Left ventricle myocardium inferior (tissue), 1 donor: ENCODE data around the gene LRRC32. TPM values are rescaled to one million over a fixed set of nuclear protein-coding genes. Genes with fewer than 3 reads are reported as not detected.

Experiments
- DNase-seq: peaks from one replicate; pipeline ENCODE4 v3.0.0-alpha.2; 2020
- H3K27ac ChIP-seq: fragments of 200-600 bp; replicated peaks from 2 replicates; pipeline ENCODE4 v1.8.0; 2021
- H3K27me3 ChIP-seq: fragments of 200-600 bp; 2 replicates; pipeline ENCODE4 v1.8.0; 2021; ENCODE audit warnings: low read depth
- H3K36me3 ChIP-seq: fragments of 200-600 bp; 2 replicates; pipeline ENCODE4 v1.8.0; 2021
- H3K4me1 ChIP-seq: fragments of 200-600 bp; 2 replicates; pipeline ENCODE4 v1.8.0; 2021
- H3K4me3 ChIP-seq: fragments of 200-600 bp; 2 replicates; pipeline ENCODE4 v1.8.0; 2021; ENCODE audit warnings: mild to moderate bottlenecking, moderate library complexity
- H3K9me3 ChIP-seq: fragments of 200-600 bp; replicated peaks from 2 replicates; pipeline ENCODE4 v1.8.0; 2021
- intact Hi-C: fragments of 100-400 bp; cut with micrococcal nuclease; formaldehyde crosslinking; loops from one replicate; pipeline ENCODE4 v1.11.0; 2022
- total RNA-seq: library from RNA; stranded (reverse); fragmentation: NEBNext Ultra II Directional; extraction: Animal tissue kit (Norgen Biotek cat#: 25700); gene quantifications from one replicate; pipeline ENCODE4 v1.2.1, GENCODE V29; 2021
- TF ChIP-seq, protein P1 (sequence below): fragments of 200-600 bp; IDR thresholded peaks from 2 replicates; pipeline ENCODE4 v1.8.0; 2021; ENCODE audit warnings: antibody characterized with exemption, mild to moderate bottlenecking, borderline replicate concordance
- donor health status: DM: no; HTN: yes; CAD: no; lungs with severe emphysema.

The LRRC32 gene
- total RNA-seq, 1 donor from 2014 or later, result 35.1 TPM

GRCh38 chr11:76631566-76632308 is 38.8 kb downstream of the LRRC32 start:
- Histone ChIP-seq H3K4me3 (no peak overlapping the region), H3K27ac (peak overlapping the region; percentile 92), H3K27me3 (no peaks in the 10 kb centered on the region), H3K9me3 (no peaks in the 10 kb centered on the region), H3K4me1 (peaks cover 50% of the 10 kb centered on the region), H3K36me3 (no peaks in the 10 kb centered on the region)
- no peak for DNase-seq
- intact Hi-C loops, result no loop called here
- TF ChIP-seq, protein P1, sequence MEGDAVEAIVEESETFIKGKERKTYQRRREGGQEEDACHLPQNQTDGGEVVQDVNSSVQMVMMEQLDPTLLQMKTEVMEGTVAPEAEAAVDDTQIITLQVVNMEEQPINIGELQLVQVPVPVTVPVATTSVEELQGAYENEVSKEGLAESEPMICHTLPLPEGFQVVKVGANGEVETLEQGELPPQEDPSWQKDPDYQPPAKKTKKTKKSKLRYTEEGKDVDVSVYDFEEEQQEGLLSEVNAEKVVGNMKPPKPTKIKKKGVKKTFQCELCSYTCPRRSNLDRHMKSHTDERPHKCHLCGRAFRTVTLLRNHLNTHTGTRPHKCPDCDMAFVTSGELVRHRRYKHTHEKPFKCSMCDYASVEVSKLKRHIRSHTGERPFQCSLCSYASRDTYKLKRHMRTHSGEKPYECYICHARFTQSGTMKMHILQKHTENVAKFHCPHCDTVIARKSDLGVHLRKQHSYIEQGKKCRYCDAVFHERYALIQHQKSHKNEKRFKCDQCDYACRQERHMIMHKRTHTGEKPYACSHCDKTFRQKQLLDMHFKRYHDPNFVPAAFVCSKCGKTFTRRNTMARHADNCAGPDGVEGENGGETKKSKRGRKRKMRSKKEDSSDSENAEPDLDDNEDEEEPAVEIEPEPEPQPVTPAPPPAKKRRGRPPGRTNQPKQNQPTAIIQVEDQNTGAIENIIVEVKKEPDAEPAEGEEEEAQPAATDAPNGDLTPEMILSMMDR, result no peak

DNA sequence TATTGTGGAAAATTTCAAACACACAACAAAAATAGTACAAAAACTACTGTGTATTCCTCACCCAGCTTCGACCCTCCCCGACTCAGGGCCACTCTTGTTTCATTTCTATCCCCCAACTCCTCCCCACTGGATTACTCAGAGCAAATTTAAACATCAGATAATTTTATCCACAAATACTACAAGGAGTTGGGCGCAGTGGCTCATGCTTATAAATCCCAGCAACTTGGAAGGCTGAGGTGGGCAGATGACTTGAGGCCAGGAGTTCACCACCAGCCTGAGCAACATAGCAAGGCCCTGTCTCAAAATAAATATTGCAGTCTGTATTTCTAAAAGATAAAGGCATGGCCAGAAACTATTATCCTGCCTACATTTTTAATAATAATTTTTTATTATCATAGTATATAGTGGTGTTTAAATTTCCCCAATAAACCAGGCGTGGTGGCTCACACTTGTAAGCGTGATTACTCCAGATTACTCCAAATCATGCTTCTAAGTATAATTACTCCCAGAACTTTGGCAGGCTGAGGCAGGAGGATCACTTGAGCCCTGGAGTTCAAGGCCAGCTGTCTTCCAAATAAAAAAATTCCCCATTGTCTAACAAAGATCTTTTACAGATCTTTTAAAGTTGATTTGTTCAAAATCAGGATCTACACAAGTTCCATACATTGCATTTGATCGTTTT is 39.8 kb downstream of the LRRC32 start:
- Histone ChIP-seq H3K4me1 (peaks cover 41% of the 10 kb centered on the region), H3K4me3 (no peak overlapping the region), H3K27ac (peak overlapping the region; percentile 92), H3K27me3 (no peaks in the 10 kb centered on the region), H3K9me3 (peaks cover 6% of the 10 kb centered on the region), H3K36me3 (no peaks in the 10 kb centered on the region)
- DNase-seq, result no peak
- intact Hi-C loops, result no loop called here
- TF ChIP-seq, protein P1, result no peak

GRCh38 chr11:76629853-76630599 is 40.5 kb downstream of the LRRC32 start:
- Histone ChIP-seq H3K27me3 (no peaks in the 10 kb centered on the region), H3K4me3 (peak overlapping the region; percentile 31), H3K36me3 (no peaks in the 10 kb centered on the region), H3K4me1 (peaks cover 36% of the 10 kb centered on the region), H3K27ac (peak overlapping the region; percentile 92), H3K9me3 (peaks cover 12% of the 10 kb centered on the region)
- TF ChIP-seq, protein P1, result peak; percentile 27
- peak; percentile 75 for DNase-seq
- intact Hi-C loops, result no loop called here

DNA sequence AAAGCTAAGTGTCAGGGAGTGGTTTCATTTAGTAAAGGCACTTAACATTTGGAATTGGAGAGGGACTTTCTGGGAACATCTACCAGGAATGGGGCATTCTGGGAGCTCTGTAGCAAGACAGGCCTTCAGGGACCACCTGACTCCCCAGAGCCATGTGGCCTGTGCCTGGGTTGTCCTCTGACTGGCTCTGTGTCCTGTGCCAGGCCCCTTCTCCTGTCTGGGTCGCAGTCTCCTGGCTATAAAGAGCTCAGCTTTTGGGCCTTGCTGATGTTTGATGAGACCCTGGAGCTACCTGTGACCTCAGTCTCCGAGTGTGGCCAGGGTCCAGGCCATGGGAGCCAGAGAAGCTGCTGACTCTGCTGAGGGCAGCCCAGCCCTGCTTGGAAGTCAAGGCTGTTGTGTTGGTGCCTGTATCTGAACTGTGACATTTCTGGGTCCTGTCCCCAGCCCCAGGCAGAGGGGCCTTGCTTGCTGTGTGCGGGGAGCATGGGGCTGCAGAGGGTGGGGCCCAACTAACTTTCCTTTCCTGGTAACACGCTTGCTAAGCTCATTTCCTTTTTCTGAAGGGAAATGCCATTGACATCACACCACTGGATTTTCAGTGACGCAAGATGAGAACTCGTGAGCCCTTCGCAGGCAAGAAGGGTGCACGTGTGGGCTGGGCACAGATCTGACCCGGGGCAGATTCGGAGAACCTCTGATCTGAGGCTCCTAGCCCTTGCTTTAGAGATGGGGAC is 41.3 kb downstream of the LRRC32 start:
- Histone ChIP-seq H3K27me3 (no peaks in the 10 kb centered on the region), H3K36me3 (no peaks in the 10 kb centered on the region), H3K4me1 (peaks cover 40% of the 10 kb centered on the region), H3K27ac (peak overlapping the region; percentile 92), H3K4me3 (peak overlapping the region; percentile 31), H3K9me3 (peaks cover 12% of the 10 kb centered on the region)
- intact Hi-C loops, result no loop called here
- TF ChIP-seq, protein P1, result no peak
- peak; percentile 38 for DNase-seq

DNA sequence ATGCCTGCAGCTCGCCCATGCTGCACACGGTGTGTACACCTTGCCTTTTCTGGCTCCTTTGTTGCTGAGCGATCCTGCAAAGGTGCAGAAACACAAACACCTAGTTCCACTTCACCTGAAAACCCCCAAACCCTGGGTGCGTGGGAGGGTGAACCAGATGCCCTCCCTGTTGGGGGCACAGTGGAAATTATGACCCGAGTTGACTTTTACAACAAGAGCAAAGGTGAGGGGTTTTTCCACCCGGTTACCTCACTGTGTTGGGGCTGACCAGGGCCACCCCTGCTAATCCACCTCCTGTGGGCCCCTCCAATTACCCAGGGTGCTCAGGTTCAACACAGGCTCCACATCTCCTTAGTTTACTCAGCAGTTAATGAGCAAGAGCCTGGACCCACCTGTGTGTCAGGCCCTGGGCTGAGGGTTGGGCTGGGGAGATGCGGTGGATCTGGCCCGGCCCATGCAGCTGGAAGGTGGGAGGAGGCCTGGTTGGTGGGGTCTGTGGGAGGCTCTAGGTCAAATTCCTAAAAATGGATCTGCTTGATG is 42.1 kb downstream of the LRRC32 start:
- Histone ChIP-seq H3K4me3 (no peak overlapping the region), H3K27ac (peak overlapping the region; percentile 92), H3K9me3 (peaks cover 12% of the 10 kb centered on the region), H3K36me3 (no peaks in the 10 kb centered on the region), H3K4me1 (peaks cover 40% of the 10 kb centered on the region), H3K27me3 (no peaks in the 10 kb centered on the region)
- DNase-seq, result no peak
- TF ChIP-seq, protein P1, result no peak
- intact Hi-C loops, result no loop called here
